ENCODE data around the gene SYT6.
"Not testable (repeated sequence)": the region's sequence is repeated elsewhere in the genome, so short reads cannot be mapped to it uniquely, and the experiment has no call there.

SYT6 gene

GRCh38 chr1:114075546-114076242, 78.0 kb downstream of the SYT6 start:
- DNase-seq (ENCODE audit: low read depth in 3 of 3): no peak

- DNase-seq (ENCODE audit: low read depth in 3 of 3): no peak
These were observed 78.6 kb downstream of the SYT6 start for GRCh38 chr1:114075105-114075504.

GRCh38 chr1:114072246-114072645, 81.4 kb downstream of the SYT6 start:
- no peak for DNase-seq (ENCODE audit: low read depth in 3 of 3)

GRCh38 chr1:114069762-114070161, 83.9 kb downstream of the SYT6 start:
- not testable (repeated sequence) for DNase-seq (ENCODE audit: low read depth in 3 of 3)

- not testable (repeated sequence) for DNase-seq (ENCODE audit: low read depth in 3 of 3)
These were observed 85.0 kb downstream of the SYT6 start for GRCh38 chr1:114068684-114069083.

GRCh38 chr1:114065671-114066070, 88.0 kb downstream of the SYT6 start:
- DNase-seq (ENCODE audit: low read depth in 3 of 3): not testable (repeated sequence)

- DNase-seq (ENCODE audit: low read depth in 3 of 3): no peak
These were observed 90.1 kb downstream of the SYT6 start for GRCh38 chr1:114063544-114063943.

GRCh38 chr1:114062477-114063099, 91.1 kb downstream of the SYT6 start:
- no peak for DNase-seq (ENCODE audit: low read depth in 3 of 3)

- DNase-seq (ENCODE audit: low read depth in 3 of 3): no peak
These were observed 92.4 kb downstream of the SYT6 start for GRCh38 chr1:114061121-114061830.

GRCh38 chr1:114058236-114058635, 95.4 kb downstream of the SYT6 start:
- DNase-seq (ENCODE audit: low read depth in 3 of 3): not testable (repeated sequence)

- DNase-seq (ENCODE audit: low read depth in 3 of 3): no peak
These were observed 99.5 kb downstream of the SYT6 start for GRCh38 chr1:114054148-114054547.

- no peak for DNase-seq (ENCODE audit: low read depth in 3 of 3)
These were observed 105.4 kb downstream of the SYT6 start for GRCh38 chr1:114048232-114048631.

- no peak for DNase-seq (ENCODE audit: low read depth in 3 of 3)
These were observed 110.1 kb downstream of the SYT6 start for GRCh38 chr1:114043548-114043947.

- DNase-seq (ENCODE audit: low read depth in 3 of 3): no peak
These were observed 110.6 kb downstream of the SYT6 start for GRCh38 chr1:114043054-114043453.

GRCh38 chr1:114040273-114041015, 113.2 kb downstream of the SYT6 start:
- no peak for DNase-seq (ENCODE audit: low read depth in 3 of 3)
